K562 (cell line): ENCODE measurements around the gene DGLUCY. TPM values are rescaled to one million over a fixed set of nuclear protein-coding genes. Genes with fewer than 3 reads are reported as not detected.

Experiments used
- ATAC-seq: fragments of 200-7000 bp; cut with Tn5 transposase; 3 replicates; pipeline ENCODE4 v1.9.1; 2020; ENCODE audit warnings: moderate library complexity
- BruUV-seq: library from RNA; stranded (reverse); fragments of 400-500 nt; replicated peaks from 2 replicates; lab custom pipeline; 2021; lab: Mats Ljungman, UMichigan
- CTCF ChIA-PET: fragments of 300-600 bp; formaldehyde crosslinking; extraction: SDS; loops from one replicate; lab custom pipeline; 2021; ENCODE audit warnings: low intra/inter-chr PET ratio; lab: Yijun Ruan, JAX
- POLR2A ChIA-PET: fragments of 300-600, 350-650 bp; sonication (Branson Sonifier 250); formaldehyde crosslinking; extraction: SDS; loops from one replicate; lab custom pipeline; 2021; ENCODE audit warnings: antibody characterized with exemption, inconsistent platforms; lab: Yijun Ruan, JAX
- DNase-seq, 4 experiments: peaks; one replicate each; pipeline versions ENCODE4 v3.0.0 to v3.0.0-alpha.2; 2011 to 2018; ENCODE audit warnings: low spot score in 3 of 4, mixed read lengths in 3 of 4; ENCODE audit errors: extremely low read depth in 1 of 4
- FAIRE-seq: peaks from 2 replicates; lab custom pipeline; 2011; peaks lifted over from hg19 to GRCh38; lab: Jason Lieb, UNC
- H2AFZ ChIP-seq: 2 replicates; pipeline ENCODE4 v1.6.0; 2011; ENCODE audit warnings: low read depth, low read length, control low read depth, inconsistent platforms
- H3K27ac ChIP-seq: fragments of 200-600 bp; 3 replicates; pipeline ENCODE4 v1.8.0; 2011; ENCODE audit warnings: low read depth, mild to moderate bottlenecking, control low read depth, inconsistent platforms, low read length, moderate library complexity, mixed read lengths; ENCODE audit errors: extremely low read depth
- H3K27me3 ChIP-seq, 2 experiments: fragments of 300-600 bp in 1 of 2; 2 replicates in 1 of 2; 3 replicates in 1 of 2; pipeline versions ENCODE4 v1.6.0 to v1.8.0; 2011; ENCODE audit warnings: inconsistent platforms in 2 of 2, low read length in 2 of 2, mild to moderate bottlenecking in 1 of 2, mixed read lengths in 1 of 2, moderate library complexity in 1 of 2; ENCODE audit not compliant: control insufficient read depth in 2 of 2, insufficient read depth in 2 of 2
- H3K36me3 ChIP-seq: fragments of 300-600 bp; 3 replicates; pipeline ENCODE4 v1.8.0; 2011; ENCODE audit warnings: mild to moderate bottlenecking, low read length, inconsistent platforms; ENCODE audit not compliant: control insufficient read depth, insufficient read depth
- H3K4me1 ChIP-seq, 2 experiments: fragments of 200-600 bp in 1 of 2; replicated peaks in 1 of 2; 2 replicates in 1 of 2; 3 replicates in 1 of 2; pipeline versions ENCODE4 v1.5.1 to v1.8.0; 2011; ENCODE audit warnings: inconsistent platforms in 2 of 2, low read length in 2 of 2, mild to moderate bottlenecking in 1 of 2, mixed read lengths in 1 of 2, moderate library complexity in 1 of 2; ENCODE audit not compliant: control insufficient read depth in 2 of 2, insufficient read depth in 2 of 2
- H3K4me2 ChIP-seq: 2 replicates; pipeline ENCODE4 v1.6.1; 2011; ENCODE audit warnings: low read length, control low read depth, inconsistent platforms, mixed read lengths; ENCODE audit not compliant: insufficient read depth
- H3K4me3 ChIP-seq: fragments of 200-600 bp; sonication (generic), shearing (Covaris generic); 2 replicates; pipeline ENCODE4 v1.5.1; 2016; ENCODE audit warnings: control low read depth, inconsistent platforms
- H3K79me2 ChIP-seq: fragments of 200-600 bp; 3 replicates; pipeline ENCODE4 v1.8.0; 2011; ENCODE audit warnings: low read length, inconsistent platforms; ENCODE audit not compliant: control insufficient read depth, insufficient read depth
- H3K9ac ChIP-seq, 2 experiments: 2 replicates each; pipeline versions ENCODE4 v1.6.0 to v1.6.1; 2011; ENCODE audit warnings: low read depth in 2 of 2, low read length in 2 of 2, control low read depth in 1 of 2, inconsistent platforms in 1 of 2, mild to moderate bottlenecking in 1 of 2, mixed read lengths in 1 of 2; ENCODE audit not compliant: insufficient read depth in 1 of 2
- H3K9me1 ChIP-seq: one replicate; pipeline ENCODE4 v1.6.0; 2011; ENCODE audit warnings: inconsistent platforms, mild to moderate bottlenecking, low read length, moderate library complexity; ENCODE audit not compliant: control insufficient read depth, insufficient read depth
- H3K9me3 ChIP-seq: replicated peaks from 2 replicates; pipeline ENCODE4 v1.5.1; 2011; ENCODE audit warnings: low read depth, low read length, inconsistent platforms; ENCODE audit not compliant: control insufficient read depth, insufficient read depth
- H4K20me1 ChIP-seq: replicated peaks from 2 replicates; pipeline ENCODE4 v1.6.1; 2011; ENCODE audit warnings: low read length, inconsistent platforms, mixed read lengths; ENCODE audit not compliant: control insufficient read depth, insufficient read depth
- CXXC5 ChIP-seq: fragments of 250-450 bp; sonication (Bioruptor Pico); IDR thresholded peaks from 2 replicates; pipeline ENCODE4 v1.8.0; 2022; ENCODE audit warnings: inconsistent platforms, mild to moderate bottlenecking, moderate library complexity
- E2F1 ChIP-seq: sonication (generic); formaldehyde crosslinking; IDR thresholded peaks from 2 replicates; pipeline ENCODE4 v1.8.1; 2023; ENCODE audit warnings: mild to moderate bottlenecking, missing genetic modification reagents, moderate library complexity
- FOXK2 ChIP-seq, 2 experiments: fragments of 450-650 bp; IDR thresholded peaks in 1 of 2; conservative IDR thresholded peaks in 1 of 2; 2 replicates each; pipeline ENCODE4 v1.6.1; 2016; ENCODE audit warnings: low read depth in 2 of 2, mild to moderate bottlenecking in 1 of 2
- NFRKB ChIP-seq: fragments of 450-650 bp; IDR thresholded peaks from 2 replicates; pipeline ENCODE4 v1.6.1; 2016; ENCODE audit warnings: low read depth
- SIN3B ChIP-seq: fragments of 450-650 bp; IDR thresholded peaks from 2 replicates; pipeline ENCODE4 v1.6.1; 2017; ENCODE audit warnings: low read depth, mild to moderate bottlenecking, moderate library complexity
- ZNF318 ChIP-seq, 2 experiments: fragments of 450-650 bp; IDR thresholded peaks; 2 replicates each; pipeline ENCODE4 v1.6.1; 2016; ENCODE audit warnings: mild to moderate bottlenecking in 2 of 2, borderline replicate concordance in 1 of 2, low read depth in 1 of 2, moderate library complexity in 1 of 2
- ZNF395 ChIP-seq: fragments of 200-800 bp; sonication (Bioruptor generic); IDR thresholded peaks from 2 replicates; pipeline ENCODE4 v1.6.1; 2017; ENCODE audit warnings: missing genetic modification characterization, missing compliant biosample characterization
- WGBS: fragments of 100-300 bp; shearing (Covaris generic); methylation state at CpG from one replicate; pipeline ENCODE4 v1.1.6; 2016; ENCODE audit warnings: low coverage, mixed read lengths; ENCODE audit not compliant: insufficient coverage; ENCODE audit errors: missing lambda C conversion rate; 5-methylcytosine and 5-hydroxymethylcytosine counted together
- in situ Hi-C: fragments of 300-500 bp; cut with MboI; formaldehyde crosslinking; loops from 4 replicates; pipeline ENCODE4 v1.15.0; 2018; ENCODE audit warnings: inconsistent platforms, mixed read lengths
- intact Hi-C: fragments of 100-400 bp; cut with micrococcal nuclease; formaldehyde crosslinking; loops from 2 replicates; pipeline ENCODE4 v1.14.2; 2022
- polyA plus RNA-seq, 8 experiments: library from polyadenylated mRNA; depleted of rRNA in 4 of 8; stranded (reverse) in 5 of 8; unstranded in 3 of 8; fragments of >200 nt; fragmentation: Nextera tagmentation in 2 of 8; fragmentation: Illumina TruSeq in 1 of 8; extraction: Ambion mirVana in 2 of 8; extraction: Trizol in 1 of 8; gene quantifications; 2 replicates each; pipeline versions ENCODE4 v1.2.1 to v1.2.3, GENCODE V29; 2011 to 2014; ENCODE audit warnings: inconsistent platforms in 1 of 8, missing spikeins in 1 of 8
- total RNA-seq, 7 experiments: library from RNA; depleted of rRNA in 6 of 7; stranded (reverse); fragments of >200 nt in 6 of 7; fragmentation: Illumina TruSeq in 2 of 7; extraction: Trizol in 2 of 7; gene quantifications; 2 replicates each; pipeline versions ENCODE4 v1.2.1 to v1.2.3, GENCODE V29; 2011 to 2021; ENCODE audit warnings: low replicate concordance in 1 of 7

DGLUCY gene
- total and polyA plus RNA-seq, 9 of the 15 experiments (the other 6 are each of a cell fraction or from before 2014, with no cell fraction given) = 9.9 to 28.4 (median 21.0) TPM

- FAIRE-seq = peak; percentile 83
- Histone ChIP-seq H3K4me1 (peaks cover 14 to 32% of the 10 kb centered on the region in 2 experiments), H3K27ac (peak overlapping the region; percentile 90), H3K27me3 (no peaks in the 10 kb centered on the region), H3K4me2 (peak overlapping the region; percentile 83), H3K9ac (peak overlapping the region; percentile 87 to 94), H3K9me1 (no peaks in the 10 kb centered on the region), H4K20me1 (no peaks in the 10 kb centered on the region), H3K36me3 (peaks cover 12% of the 10 kb centered on the region; the same call in 2 of the 3 replicates), H3K9me3 (no peaks in the 10 kb centered on the region), H2AFZ (peak overlapping the region; percentile 98), H3K4me3 (peak overlapping the region; percentile 47), H3K79me2 (peaks cover 51% of the 10 kb centered on the region)
- CTCF ChIA-PET = no interaction called here
- ATAC-seq = peak; percentile 93
- 3% methylated on average over 12 of the region's 18 CpGs for WGBS
- BruUV-seq = TSS peak; percentile 73
- POLR2A ChIA-PET = interaction anchor here (0.5 to 2.8 kb wide), 8 partner anchors 9 to 857 kb away, joined by 3 to 13 read pairs (median 4); partner anchors contain the start of gene RPS6KA5
- in situ Hi-C loops = no loop called here
- DNase-seq = peak; percentile 74 to 79 (median 78)
- intact Hi-C loops = loop anchor here (2.0 kb wide), 1 partner anchor 54 kb away; the partner anchor contains the start of gene RPS6KA5
- TF ChIP-seq E2F1 (CRISPR knock-in tag) = no peak
- peak; percentile 49; the same call in 1 of the 2 replicates for TF ChIP-seq NFRKB
- TF ChIP-seq ZNF395 = peak; percentile 85
- TF ChIP-seq CXXC5 (CRISPR knock-in tag) = peak; percentile 24; the same call in 1 of the 2 replicates
- peak in 1 of 2 experiments; percentile 77; a peak in 1 of 4 replicates for TF ChIP-seq ZNF318 (IDR thresholded peaks at IDR 0.05; ENCODE audit: borderline replicate concordance in 1 of 2, low read depth in 1 of 2)
- TF ChIP-seq FOXK2 (conservative IDR thresholded peaks at IDR 0.05 in 1 of 2, IDR thresholded peaks at IDR 0.05 in 1 of 2; ENCODE audit: low read depth in 2 of 2) = peak; percentile 38 to 42; a peak in 2 of 4 replicates
- TF ChIP-seq SIN3B = peak; percentile 33; the same call in 1 of the 2 replicates
Measured at GRCh38 chr14:91114079-91115065, 499 bp downstream of the DGLUCY start.
